Naive thymus-derived CD4-positive, alpha-beta T cell (primary cell): ENCODE measurements around the gene NCAPH2. TPM values are rescaled to one million over a fixed set of nuclear protein-coding genes. Genes with fewer than 3 reads are reported as not detected.

ENCODE experiments used
- ATAC-seq: fragments of 150-1000 bp; cut with Tn5 transposase; 2 replicates; pipeline ENCODE4 v1.10.0; 2021; ENCODE audit warnings: mild to moderate bottlenecking, moderate library complexity
- CTCF ChIA-PET: fragments of 350-600 bp; sonication (Branson Sonifier 250); formaldehyde crosslinking; loops from one replicate; lab custom pipeline; 2021; ENCODE audit warnings: antibody characterized with exemption; lab: Charles Lee
- POLR2A ChIA-PET: fragments of 350-600 bp; sonication (Branson Sonifier 250); formaldehyde crosslinking; loops from one replicate; lab custom pipeline; 2021; ENCODE audit warnings: antibody characterized with exemption, inconsistent platforms; lab: Charles Lee
- DNase-seq, 9 donors: peaks; one replicate each; pipeline versions ENCODE4 v3.0.0 to v3.0.0-alpha.2; 2020 to 2022; ENCODE audit warnings: mixed read lengths in 1 of 9
- H3K27ac ChIP-seq: one replicate; pipeline ENCODE4 v1.7.0; 2013; ENCODE audit warnings: mild to moderate bottlenecking, low read depth, low read length, moderate library complexity
- H3K27me3 ChIP-seq, 2 donors: one replicate each; pipeline ENCODE4 v1.7.0; 2013; ENCODE audit warnings: low read length in 2 of 2, mild to moderate bottlenecking in 2 of 2, moderate library complexity in 2 of 2; ENCODE audit not compliant: control insufficient read depth in 2 of 2, insufficient read depth in 2 of 2
- H3K36me3 ChIP-seq, 3 experiments: 1 replicate in 2 of 3; 2 replicates in 1 of 3; pipeline ENCODE4 v1.7.0; 2013; ENCODE audit warnings: low read length in 3 of 3, mild to moderate bottlenecking in 3 of 3, moderate library complexity in 1 of 3; ENCODE audit not compliant: insufficient read depth in 3 of 3, control insufficient read depth in 2 of 3
- H3K4me1 ChIP-seq, 2 donors: one replicate each; pipeline ENCODE4 v1.7.0; 2013; ENCODE audit warnings: low read length in 2 of 2, mild to moderate bottlenecking in 2 of 2, moderate library complexity in 1 of 2; ENCODE audit not compliant: control insufficient read depth in 2 of 2, insufficient read depth in 2 of 2
- H3K4me3 ChIP-seq: 2 replicates; pipeline ENCODE4 v1.7.0; 2013; ENCODE audit warnings: mild to moderate bottlenecking, low read length
- H3K9me3 ChIP-seq, 3 experiments: 1 replicate in 2 of 3; 2 replicates in 1 of 3; pipeline ENCODE4 v1.7.0; 2013; ENCODE audit warnings: low read length in 3 of 3; ENCODE audit not compliant: control insufficient read depth in 2 of 3
- H3K27ac Mint-ChIP-seq, 9 donors: one replicate each; pipeline ENCODE4 v1.8.0; 2020 to 2022; ENCODE audit warnings: mixed read lengths in 9 of 9, mild to moderate bottlenecking in 8 of 9, moderate library complexity in 5 of 9, inconsistent platforms in 2 of 9
- H3K27me3 Mint-ChIP-seq, 5 donors: one replicate each; pipeline ENCODE4 v1.8.0; 2021 to 2022; ENCODE audit warnings: mixed read lengths in 5 of 5, mild to moderate bottlenecking in 1 of 5
- H3K36me3 Mint-ChIP-seq, 5 donors: one replicate each; pipeline ENCODE4 v1.8.0; 2020 to 2022; ENCODE audit warnings: mixed read lengths in 5 of 5, mild to moderate bottlenecking in 3 of 5, inconsistent platforms in 1 of 5
- H3K4me1 Mint-ChIP-seq, 7 donors: one replicate each; pipeline ENCODE4 v1.8.0; 2020 to 2022; ENCODE audit warnings: mixed read lengths in 7 of 7, mild to moderate bottlenecking in 3 of 7, inconsistent platforms in 1 of 7
- H3K4me3 Mint-ChIP-seq, 10 donors: one replicate each; pipeline ENCODE4 v1.8.0; 2020 to 2022; ENCODE audit warnings: mild to moderate bottlenecking in 10 of 10, mixed read lengths in 10 of 10, moderate library complexity in 6 of 10, inconsistent platforms in 2 of 10
- H3K9me3 Mint-ChIP-seq, 11 donors: one replicate each; pipeline ENCODE4 v1.8.0; 2020 to 2022; ENCODE audit warnings: mixed read lengths in 11 of 11, mild to moderate bottlenecking in 4 of 11, inconsistent platforms in 1 of 11, moderate library complexity in 1 of 11
- intact Hi-C, 2 donors: fragments of 100-400 bp; cut with micrococcal nuclease; formaldehyde crosslinking; loops; one replicate each; pipeline ENCODE4 v1.15.1; 2023
- polyA plus RNA-seq, 2 donors: library from polyadenylated mRNA; unstranded; fragments of 300-500 nt; fragmentation: Illumina TruSeq; gene quantifications; one replicate each; pipeline ENCODE4 v1.2.3, GENCODE V29; 2021
- total RNA-seq, 6 experiments: library from RNA in 5 of 6; stranded (reverse) in 5 of 6; gene quantifications; 1 replicate in 5 of 6; 2 replicates in 1 of 6; pipeline ENCODE4 v1.2.3 and lab custom pipeline; 2021 to 2026

The NCAPH2 gene
- total and polyA plus RNA-seq, 7 experiments from 2014 or later, result 37.8 to 135 (median 78.8) TPM

DNA sequence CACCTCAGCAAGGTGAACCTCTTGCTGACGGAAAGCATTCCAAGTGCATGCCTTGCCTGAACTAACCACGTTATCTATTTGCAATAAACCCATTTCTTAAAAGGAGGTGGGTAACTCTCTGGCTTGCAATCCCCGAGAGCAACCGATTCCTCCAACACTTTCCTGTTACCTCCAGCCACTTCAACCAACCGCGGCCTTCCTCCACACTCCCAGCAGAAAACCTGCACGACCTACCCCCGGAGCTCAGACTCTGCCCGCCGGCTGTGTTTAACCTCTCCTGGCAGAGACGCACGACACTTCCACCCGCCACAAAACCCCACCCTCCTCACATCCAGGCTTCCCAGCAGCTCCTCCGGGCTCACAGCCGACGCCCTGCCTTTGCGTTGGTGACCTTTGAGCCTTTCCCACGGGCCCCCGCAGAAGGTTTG is 16.7 kb downstream of the NCAPH2 start:
- no peaks in the 10 kb centered on the region for H3K9me3 ChIP-seq
- no peaks in the 10 kb centered on the region for H3K27me3 ChIP-seq
- DNase-seq (no peak), ATAC-seq (no peak)
- peak overlapping the region; percentile 87 for H3K27ac ChIP-seq
- intact Hi-C loops, result loop anchor here (1.0 to 5.0 kb wide), 11 partner anchors 16 to 332 kb away; partner anchors contain the start of genes NCAPH2 (in 2 of the 2), CHKB (in 1 of the 2), HDAC10 (in 1 of the 2) and PPP6R2 (in 1 of the 2)
- H3K9me3 Mint-ChIP-seq, result no peaks in the 10 kb centered on the region
- H3K4me3 ChIP-seq, result peak overlapping the region; percentile 77
- peak overlapping the region; percentile 74 to 93 (median 85) for H3K27ac Mint-ChIP-seq
- H3K36me3 Mint-ChIP-seq, result peaks cover 0 to 31% (median 0%) of the 10 kb centered on the region in 5 donors
- peaks cover 8 to 33% (median 26%) of the 10 kb centered on the region in 7 donors for H3K4me1 Mint-ChIP-seq
- ChIA-PET POLR2A (interaction anchor here (1.2 to 7.1 kb wide), 16 partner anchors 10 to 280 kb away, joined by 3 to 127 read pairs (median 16); partner anchors contain the start of genes CHKB, KLHDC7B, LMF2 and NCAPH2), CTCF (interaction anchor here (0.6 to 2.9 kb wide), 11 partner anchors 10 to 171 kb away, joined by 3 to 31 read pairs (median 13); partner anchors contain the start of genes LMF2 and NCAPH2)
- peaks cover 0 to 33% (median 11%) of the 10 kb centered on the region in 3 experiments for H3K36me3 ChIP-seq
- peaks cover 0 to 6% (median 0%) of the 10 kb centered on the region in 5 donors for H3K27me3 Mint-ChIP-seq
- peaks cover 14 to 16% of the 10 kb centered on the region in 2 donors for H3K4me1 ChIP-seq
- H3K4me3 Mint-ChIP-seq, result peak overlapping the region; percentile 77 to 96 (median 89)

DNA sequence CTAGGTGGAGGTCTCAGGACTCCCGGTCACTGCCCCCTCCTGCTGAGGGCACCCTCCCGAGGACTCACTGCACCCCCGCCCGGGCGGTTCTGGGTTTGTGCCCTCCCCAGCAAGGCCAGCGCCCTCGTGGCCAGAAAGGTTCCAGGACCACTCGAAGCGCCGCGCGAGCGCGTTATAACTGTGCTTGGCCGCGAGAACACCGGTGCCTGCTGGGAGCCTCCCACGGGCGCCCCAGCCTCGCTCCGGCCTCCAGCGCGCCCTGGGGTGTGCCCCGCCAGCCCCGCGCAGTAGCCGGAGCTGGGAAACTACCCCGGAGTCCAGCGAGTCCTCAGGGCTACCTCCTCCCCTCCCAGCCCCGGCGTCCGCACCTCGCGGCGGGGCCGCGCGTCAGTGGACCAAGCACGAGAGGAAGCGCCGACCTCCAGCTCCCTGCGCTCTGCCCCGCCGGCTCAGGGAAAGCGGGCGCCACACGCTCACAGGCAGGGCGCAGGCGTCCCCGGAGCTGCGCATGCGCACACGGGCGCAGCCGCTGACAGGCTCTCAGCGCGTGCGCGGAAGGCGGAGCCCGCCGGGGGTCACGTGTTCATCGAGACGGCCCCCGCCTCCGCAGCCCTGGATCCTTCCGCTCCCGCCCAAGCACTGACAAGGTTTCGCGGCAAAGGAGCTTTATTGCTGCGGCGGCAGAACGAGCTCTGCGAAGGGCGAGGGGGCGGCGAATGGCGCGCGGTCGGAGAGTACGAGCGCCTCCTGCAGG is 17.3 kb downstream of the NCAPH2 start, which contains the start of gene SCO2:
SCO2 (minus strand) TSS at position 495 of the 754 bp plus-strand sequence. CDS start 1,187 bp downstream, outside the sequence.
- peak; percentile 77 for ATAC-seq
- POLR2A ChIA-PET, result interaction anchor here (0.7 to 7.1 kb wide), 41 partner anchors 9 to 334 kb away, joined by 3 to 127 read pairs (median 6); partner anchors contain the start of genes ARSA, CHKB, CPT1B and HDAC10
- peak; percentile 97 to 99 (median 98) for DNase-seq
- Histone ChIP-seq H3K27ac (peak within 1 kb of the TSS; percentile 87), H3K27me3 (no peaks in the 10 kb centered on the region), H3K9me3 (no peaks in the 10 kb centered on the region), H3K36me3 (peaks cover 0 to 32% (median 11%) of the 10 kb centered on the region in 3 experiments), H3K4me3 (peak within 1 kb of the TSS; percentile 77), H3K4me1 (peaks cover 14 to 18% of the 10 kb centered on the region in 2 donors)
- intact Hi-C loops, result loop anchor here (1.0 to 5.0 kb wide), 11 partner anchors 17 to 333 kb away; partner anchors contain the start of genes NCAPH2 (in 2 of the 2), CHKB (in 1 of the 2), HDAC10 (in 1 of the 2) and PPP6R2 (in 1 of the 2)
- peak within 1 kb of the TSS; percentile 78 to 93 (median 86) for H3K27ac Mint-ChIP-seq
- CTCF ChIA-PET, result interaction anchor here (0.5 to 2.9 kb wide), 30 partner anchors 11 to 377 kb away, joined by 3 to 31 read pairs (median 5); partner anchors contain the start of genes ARSA, HDAC10, LMF2 and NCAPH2
- peaks cover 0 to 30% (median 0%) of the 10 kb centered on the region in 5 donors for H3K36me3 Mint-ChIP-seq
- peaks cover 0 to 6% (median 0%) of the 10 kb centered on the region in 5 donors for H3K27me3 Mint-ChIP-seq
- H3K4me1 Mint-ChIP-seq, result peaks cover 8 to 33% (median 26%) of the 10 kb centered on the region in 7 donors
- no peaks in the 10 kb centered on the region for H3K9me3 Mint-ChIP-seq
- H3K4me3 Mint-ChIP-seq, result peak within 1 kb of the TSS; percentile 77 to 96 (median 89)

DNA sequence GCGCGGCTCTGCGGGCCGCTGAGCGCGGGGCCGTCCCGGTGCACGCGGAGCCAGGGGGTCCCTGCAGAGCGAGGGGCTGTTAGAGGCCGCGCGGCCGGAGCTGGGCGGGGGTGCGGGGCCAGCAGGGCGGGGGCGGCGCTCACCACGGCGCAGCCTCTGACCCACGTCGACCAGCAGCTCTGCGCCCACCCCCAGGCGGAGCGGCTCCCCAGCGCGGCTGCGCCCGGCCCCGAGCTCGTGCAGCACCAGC is 17.8 kb downstream of the NCAPH2 start:
- H3K27ac Mint-ChIP-seq, result peak overlapping the region in 7 of 9 donors; percentile 68 to 88 (median 86)
- H3K9me3 Mint-ChIP-seq, result no peaks in the 10 kb centered on the region
- Histone ChIP-seq H3K9me3 (no peaks in the 10 kb centered on the region), H3K4me1 (peaks cover 14 to 23% of the 10 kb centered on the region in 2 donors), H3K27me3 (no peaks in the 10 kb centered on the region), H3K27ac (peak overlapping the region; percentile 87), H3K4me3 (peak overlapping the region; percentile 77), H3K36me3 (peaks cover 0 to 31% (median 11%) of the 10 kb centered on the region in 3 experiments)
- ChIA-PET POLR2A (interaction anchor here (0.7 to 7.1 kb wide), 41 partner anchors 9 to 334 kb away, joined by 3 to 127 read pairs (median 6); partner anchors contain the start of genes ARSA, CHKB, CPT1B and HDAC10), CTCF (interaction anchor here (0.5 to 2.9 kb wide), 30 partner anchors 10 to 377 kb away, joined by 3 to 31 read pairs (median 5); partner anchors contain the start of genes ARSA, HDAC10, LMF2 and NCAPH2)
- intact Hi-C loops, result loop anchor here (1.0 to 5.0 kb wide), 15 partner anchors 14 to 333 kb away; partner anchors contain the start of genes NCAPH2 (in 2 of the 2), SYCE3 (in 2 of the 2), CHKB (in 1 of the 2) and HDAC10 (in 1 of the 2)
- peaks cover 8 to 33% (median 26%) of the 10 kb centered on the region in 7 donors for H3K4me1 Mint-ChIP-seq
- ATAC-seq, result no peak
- peak overlapping the region; percentile 74 to 96 (median 86) for H3K4me3 Mint-ChIP-seq
- DNase-seq, result peak in 1 of 9 donors; percentile 67
- H3K36me3 Mint-ChIP-seq, result peaks cover 0 to 30% (median 0%) of the 10 kb centered on the region in 5 donors
- peaks cover 0 to 6% (median 0%) of the 10 kb centered on the region in 5 donors for H3K27me3 Mint-ChIP-seq

DNA sequence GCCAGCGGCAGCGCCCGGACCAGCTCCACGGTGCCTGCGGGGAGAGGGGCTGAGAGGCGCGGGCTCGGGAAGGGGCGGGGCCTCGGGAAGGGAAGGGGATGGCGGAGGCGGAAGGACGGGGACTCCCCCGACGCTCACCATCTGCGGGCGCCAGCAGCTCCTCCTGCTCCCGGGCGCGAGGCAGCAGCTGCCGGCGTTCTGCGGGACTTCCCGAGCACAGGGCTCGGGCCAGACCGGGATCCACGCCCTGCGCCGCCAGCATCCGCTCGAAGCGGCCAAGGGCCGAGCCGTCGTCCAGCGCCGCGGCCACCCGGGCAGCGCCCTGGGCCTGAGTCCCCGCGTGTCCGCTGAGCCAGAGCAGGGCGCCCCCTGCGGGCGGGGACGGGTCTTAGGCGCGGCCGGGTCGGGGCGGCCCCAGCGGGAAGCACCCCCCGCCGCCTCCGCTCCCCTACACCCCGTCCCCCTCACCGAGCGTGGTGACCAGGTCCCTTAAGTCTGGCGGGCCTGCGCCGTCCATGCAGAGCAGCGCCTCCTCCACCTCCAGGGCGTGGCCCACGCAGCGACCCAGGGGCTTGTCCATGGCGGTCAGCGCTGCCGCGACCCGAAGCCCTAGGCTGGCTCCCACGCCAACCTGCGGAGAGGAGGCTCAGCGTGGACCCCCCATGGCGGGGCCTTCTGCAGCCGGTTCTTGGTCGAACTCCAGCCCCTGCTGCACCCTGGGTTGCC is 18.2 kb downstream of the NCAPH2 start:
- Histone ChIP-seq H3K36me3 (peaks cover 0 to 26% (median 11%) of the 10 kb centered on the region in 3 experiments), H3K27ac (peak overlapping the region; percentile 87), H3K4me1 (peaks cover 14 to 23% of the 10 kb centered on the region in 2 donors), H3K27me3 (no peaks in the 10 kb centered on the region), H3K4me3 (peak overlapping the region; percentile 77), H3K9me3 (no peaks in the 10 kb centered on the region)
- Mint-ChIP-seq H3K27ac (peak overlapping the region in 7 of 9 donors; percentile 72 to 90 (median 86)), H3K4me3 (peak overlapping the region; percentile 62 to 92 (median 76)), H3K27me3 (peaks cover 0 to 8% (median 0%) of the 10 kb centered on the region in 5 donors), H3K4me1 (peaks cover 8 to 36% (median 26%) of the 10 kb centered on the region in 7 donors), H3K36me3 (peaks cover 0 to 30% (median 0%) of the 10 kb centered on the region in 5 donors), H3K9me3 (no peaks in the 10 kb centered on the region)
- peak; percentile 68 to 91 (median 82) for DNase-seq
- ChIA-PET CTCF (interaction anchor here (0.6 to 2.9 kb wide), 26 partner anchors 10 to 185 kb away, joined by 3 to 31 read pairs (median 5); partner anchors contain the start of genes ARSA, LMF2, NCAPH2 and SYCE3), POLR2A (interaction anchor here (0.7 to 7.1 kb wide), 37 partner anchors 9 to 335 kb away, joined by 3 to 127 read pairs (median 6); partner anchors contain the start of genes ARSA, CHKB, CPT1B and HDAC10)
- peak; percentile 51 for ATAC-seq
- intact Hi-C loops, result loop anchor here (1.0 to 5.0 kb wide), 8 partner anchors 13 to 334 kb away; partner anchors contain the start of genes HDAC10 (in 1 of the 2) and SYCE3 (in 1 of the 2)
